Dermis blood vessel endothelial cell (primary cell): ENCODE results near the gene JARID2. TPM values are rescaled to one million over a fixed set of nuclear protein-coding genes. Genes with fewer than 3 reads are reported as not detected.
"Not testable (repeated sequence)": the region's sequence is repeated elsewhere in the genome, so short reads cannot be mapped to it uniquely, and the experiment has no call there.

Experiments used
- DNase-seq: peaks from one replicate; pipeline ENCODE4 v3.0.0; 2010
- total RNA-seq: library from RNA; depleted of rRNA; stranded (reverse); fragments of >200 nt; gene quantifications from 2 replicates; pipeline ENCODE4 v1.2.3, GENCODE V29; 2014

Gene JARID2
- total RNA-seq, 1 donor from 2014 or later = 15.3 TPM

DNA sequence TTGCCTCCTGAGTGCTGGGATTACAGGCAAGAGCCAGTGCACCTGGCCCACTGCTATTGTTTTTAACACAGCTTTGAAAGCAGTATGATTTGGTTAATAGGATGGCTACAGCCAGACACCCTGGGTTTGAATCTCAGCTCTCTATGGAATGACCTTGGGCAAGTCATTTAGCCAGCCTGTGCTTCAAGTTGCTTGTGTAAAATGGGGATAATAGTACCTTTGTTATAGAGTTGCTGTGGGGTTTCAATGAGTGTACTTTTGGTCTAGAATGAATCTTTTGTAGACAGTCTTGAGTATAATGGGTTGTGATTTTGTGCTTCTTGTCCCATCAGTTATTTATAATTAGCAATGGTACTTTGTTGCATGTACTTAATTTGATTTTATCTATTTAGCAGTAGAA is 70.9 kb downstream of the JARID2 start:
- no peak for DNase-seq

DNA sequence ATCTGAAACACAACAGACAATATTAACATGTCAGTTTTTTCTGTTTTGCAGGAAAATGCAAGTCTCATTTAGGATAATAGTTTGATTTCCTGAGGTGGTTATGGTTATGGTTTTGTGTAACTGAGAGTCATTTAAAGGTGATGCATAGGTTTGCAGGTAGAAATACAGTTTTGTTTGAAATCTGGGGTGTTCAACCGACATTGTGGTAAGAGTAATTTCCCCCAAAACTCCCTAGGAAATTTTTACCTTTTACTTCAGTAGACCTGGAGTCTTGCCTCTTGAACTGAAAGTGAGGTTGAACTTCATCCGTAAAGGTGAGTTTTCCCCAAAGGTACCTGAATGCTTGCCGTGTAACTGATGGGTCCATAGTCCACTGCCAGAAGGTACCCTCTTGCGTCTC is 71.4 kb downstream of the JARID2 start:
- no peak for DNase-seq

DNA sequence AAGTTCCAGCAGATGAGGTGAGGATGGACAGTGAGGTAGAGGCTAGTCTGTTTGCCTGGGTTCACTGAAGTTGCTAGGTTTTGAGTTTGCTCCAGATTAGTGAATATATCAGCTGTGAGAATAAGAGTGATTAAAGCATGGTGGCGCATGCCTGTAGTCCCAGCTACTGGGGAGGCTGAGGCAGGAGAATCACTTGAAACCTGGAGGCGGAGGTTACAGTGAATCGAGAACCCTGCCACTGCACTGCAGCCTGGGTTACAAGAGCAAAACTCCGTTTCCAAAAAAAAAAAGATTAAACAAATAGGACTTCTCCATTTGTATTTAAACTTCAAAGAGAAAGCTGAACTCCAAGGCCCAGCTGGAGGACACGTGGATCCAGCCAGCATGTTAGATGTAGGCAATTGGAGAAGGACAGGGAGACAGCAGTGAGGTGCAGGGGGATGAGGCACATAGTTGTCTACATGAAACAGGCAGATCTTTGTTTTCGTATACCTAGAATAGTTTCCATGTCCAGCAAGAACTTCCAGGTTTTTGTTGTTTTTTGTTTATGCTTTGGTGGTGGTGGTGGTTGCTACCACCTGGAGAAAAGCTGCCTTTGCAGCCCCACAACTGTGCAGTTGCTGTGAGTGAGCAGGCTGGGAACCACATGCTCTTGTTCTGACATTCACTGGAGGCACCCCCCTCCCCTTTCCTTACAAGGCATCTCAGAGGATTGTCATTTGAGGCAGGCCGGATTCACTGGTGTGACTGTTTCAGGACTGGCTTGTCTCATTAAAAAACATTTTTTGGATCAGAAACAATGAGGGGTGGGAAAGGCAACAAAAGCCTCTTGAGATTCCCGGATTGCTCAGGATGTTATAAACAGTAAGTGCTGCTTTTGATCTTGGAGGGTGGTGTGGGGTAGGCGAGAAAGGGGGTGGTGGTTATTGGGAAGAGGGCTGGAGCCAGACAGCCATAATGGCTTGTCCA is 72.3 kb downstream of the JARID2 start:
- no peak for DNase-seq

DNA sequence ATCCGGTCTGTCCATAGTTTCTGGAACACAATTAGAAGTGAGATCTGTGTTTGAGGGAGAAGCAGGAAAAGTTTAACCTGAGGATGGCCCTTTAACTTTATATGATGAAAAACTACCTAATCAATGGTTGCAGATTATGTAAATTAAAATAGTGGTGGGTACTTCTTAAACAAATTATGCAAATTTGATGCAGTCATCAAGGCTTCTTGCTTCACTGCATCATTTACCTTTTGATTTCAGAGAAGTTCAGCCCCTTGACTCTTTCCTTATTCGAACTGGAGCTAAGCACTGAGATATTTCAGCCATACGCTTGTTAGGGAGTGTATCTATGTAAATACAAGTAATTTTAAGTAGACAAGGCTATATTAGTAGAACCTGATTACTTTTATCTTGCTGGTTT is 73.8 kb downstream of the JARID2 start:
- DNase-seq = no peak

DNA sequence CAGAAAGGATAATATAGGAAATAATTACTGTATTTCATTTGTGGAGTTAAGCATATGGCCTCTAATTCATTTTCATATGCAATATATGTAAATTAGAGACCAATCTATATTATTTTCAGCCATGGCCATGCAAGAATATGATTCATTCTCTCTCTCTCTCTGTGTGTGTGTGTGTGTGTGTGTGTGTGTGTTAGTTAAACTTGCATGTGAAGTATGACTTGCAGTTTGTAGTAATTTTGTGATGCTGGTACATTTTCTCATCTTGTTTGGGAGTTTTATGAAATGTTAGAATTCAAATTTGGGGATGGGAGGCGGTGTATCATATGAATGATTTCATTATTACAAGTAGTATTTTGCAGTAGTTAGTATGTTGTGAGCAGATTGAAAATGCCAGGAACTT is 74.8 kb downstream of the JARID2 start:
- DNase-seq = no peak

DNA sequence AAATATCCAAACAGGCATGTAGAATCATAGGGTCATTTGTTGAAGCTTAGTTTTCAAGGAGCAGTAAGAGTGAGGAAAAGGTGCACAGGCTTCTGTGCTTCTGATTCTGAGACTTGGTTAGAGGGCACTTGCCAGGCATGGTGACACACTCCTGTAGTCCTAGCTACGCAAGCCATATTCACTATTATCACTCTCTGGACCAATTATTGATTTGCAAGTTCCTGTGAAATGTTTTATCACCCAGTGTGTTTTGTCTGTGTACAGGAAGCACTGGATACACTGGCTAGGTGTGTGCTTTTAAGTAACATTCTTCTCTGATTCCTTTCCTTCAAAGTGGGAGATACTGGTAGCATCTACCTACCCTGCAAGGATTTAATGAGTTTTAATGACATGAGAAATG is 76.3 kb downstream of the JARID2 start:
- no peak for DNase-seq

DNA sequence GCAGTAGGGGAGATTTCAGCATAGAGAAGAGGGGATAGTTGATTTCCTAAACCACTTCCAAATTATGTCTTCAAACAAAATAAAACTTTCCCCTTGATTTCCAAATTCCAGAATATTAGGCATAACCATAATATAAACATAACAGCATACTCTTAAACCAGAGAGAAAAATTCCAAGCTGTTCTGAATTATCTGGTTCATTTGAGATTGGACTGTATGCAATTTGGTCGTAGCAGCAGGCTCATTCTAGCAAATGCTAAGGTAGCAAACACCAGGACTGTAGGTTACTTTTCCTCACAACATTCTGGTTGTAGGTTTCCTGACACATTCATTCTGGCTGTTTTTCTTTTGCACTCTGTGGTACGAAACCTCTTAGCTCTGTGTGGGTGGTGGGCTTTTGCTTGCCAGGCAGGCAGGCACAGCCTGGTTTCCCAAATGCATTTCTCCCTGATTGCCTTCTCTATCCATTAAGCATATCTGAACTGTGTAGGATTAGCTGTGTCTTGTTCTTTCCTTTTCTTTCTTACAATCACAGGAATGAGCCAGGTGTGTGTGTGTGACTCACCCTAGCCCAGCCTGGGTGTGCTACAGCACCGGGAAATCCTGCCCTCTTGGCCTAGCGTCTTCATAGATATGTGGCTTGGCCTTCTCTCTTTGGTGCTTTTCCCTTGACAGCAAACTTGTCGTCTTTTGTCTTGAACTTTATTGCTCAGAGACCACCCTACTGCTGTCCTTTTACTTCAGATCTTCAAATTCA is 77.1 kb downstream of the JARID2 start:
- DNase-seq = peak; percentile 52

DNA sequence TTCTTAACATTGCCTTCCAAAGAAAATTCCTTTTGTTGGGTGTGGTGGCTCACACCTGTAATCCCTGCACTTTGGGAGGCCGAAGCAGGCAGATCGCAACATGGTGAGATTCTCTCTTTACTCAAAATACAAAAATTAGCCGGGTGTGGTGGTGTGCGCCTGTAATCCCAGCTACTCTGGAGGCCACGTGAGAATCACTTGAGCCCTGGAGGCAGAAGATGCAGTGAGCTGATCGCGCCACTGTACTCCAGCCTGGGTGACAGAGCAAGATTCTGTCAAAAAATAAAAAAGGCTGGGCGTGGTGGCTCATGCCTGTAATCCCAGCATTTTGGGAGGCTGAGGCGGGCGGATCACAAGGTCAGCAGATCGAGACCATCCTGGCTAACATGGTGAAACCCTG is 77.7 kb downstream of the JARID2 start:
- DNase-seq = not testable (repeated sequence)

DNA sequence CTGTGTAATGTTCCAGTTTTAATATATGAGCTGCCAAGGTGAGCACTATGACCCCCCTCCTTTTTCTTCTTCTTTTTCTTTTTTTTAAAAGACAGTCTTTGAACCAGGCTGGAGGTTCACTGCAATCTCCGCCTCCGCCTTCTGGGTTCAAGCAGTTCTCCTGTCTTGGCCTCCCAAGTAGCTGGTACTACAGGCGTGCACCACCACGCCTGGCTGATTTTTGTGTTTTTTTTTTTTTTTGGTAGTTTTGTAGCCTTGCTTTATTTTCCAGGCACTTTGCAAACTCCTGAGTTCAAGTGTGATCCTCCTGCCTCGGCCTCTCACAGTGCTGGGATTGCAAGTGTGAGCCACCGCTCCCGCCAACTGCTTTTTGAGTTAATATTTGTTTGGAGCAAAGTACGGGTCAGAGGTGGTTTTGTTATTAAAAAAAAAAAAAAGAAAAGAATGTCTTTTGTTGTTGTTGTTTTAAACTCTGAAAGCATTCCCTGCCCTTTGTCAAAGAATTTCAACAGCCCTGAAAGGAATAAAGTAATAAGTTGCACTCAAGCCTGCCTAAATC is 78.6 kb downstream of the JARID2 start:
- DNase-seq = no peak

DNA sequence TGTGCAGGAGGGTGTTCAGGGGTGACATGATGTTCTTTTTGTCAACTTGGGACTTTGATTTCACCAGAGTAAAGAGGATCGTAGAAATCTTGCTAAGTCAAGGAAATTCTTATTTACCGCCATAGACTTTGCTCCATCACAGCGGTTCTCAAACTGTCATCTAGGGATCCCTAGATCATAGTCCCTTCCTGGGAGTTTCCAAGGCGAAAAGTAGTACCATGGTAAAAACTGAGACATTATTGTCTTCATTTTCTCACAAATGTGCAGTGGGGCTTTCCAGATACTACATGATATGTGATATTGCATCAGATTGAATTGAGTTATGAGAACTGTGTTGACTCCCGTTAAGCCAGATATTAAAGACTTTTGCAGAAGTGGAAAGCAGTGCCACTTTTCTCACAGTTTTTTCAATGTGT is 79.7 kb downstream of the JARID2 start:
- no peak for DNase-seq

DNA sequence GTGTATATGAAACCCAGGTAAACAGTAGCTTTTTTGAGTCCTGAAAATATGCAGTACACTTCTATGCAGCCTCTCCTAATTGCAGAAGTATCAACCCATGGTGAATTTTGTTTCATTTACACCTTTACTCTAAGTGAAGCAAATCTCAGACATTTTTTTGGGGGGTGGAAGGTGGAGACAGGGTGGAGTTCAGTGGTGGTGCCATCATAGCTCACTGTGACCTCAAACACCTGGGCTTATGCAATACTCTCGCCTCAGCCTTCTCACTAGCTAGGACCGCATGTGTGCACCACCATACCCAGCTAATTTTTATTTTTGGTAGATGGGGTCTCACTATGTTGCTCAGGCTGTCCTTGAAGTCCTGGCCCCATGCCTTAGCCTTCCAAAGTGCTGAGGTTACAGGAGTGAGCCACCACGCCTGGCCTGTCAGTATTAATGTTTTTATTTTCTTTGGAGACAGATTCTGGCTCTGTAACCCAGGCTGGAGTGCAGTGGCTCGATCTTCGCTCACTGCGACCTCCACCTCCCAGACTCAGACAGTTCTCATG is 80.3 kb downstream of the JARID2 start:
- no peak for DNase-seq

DNA sequence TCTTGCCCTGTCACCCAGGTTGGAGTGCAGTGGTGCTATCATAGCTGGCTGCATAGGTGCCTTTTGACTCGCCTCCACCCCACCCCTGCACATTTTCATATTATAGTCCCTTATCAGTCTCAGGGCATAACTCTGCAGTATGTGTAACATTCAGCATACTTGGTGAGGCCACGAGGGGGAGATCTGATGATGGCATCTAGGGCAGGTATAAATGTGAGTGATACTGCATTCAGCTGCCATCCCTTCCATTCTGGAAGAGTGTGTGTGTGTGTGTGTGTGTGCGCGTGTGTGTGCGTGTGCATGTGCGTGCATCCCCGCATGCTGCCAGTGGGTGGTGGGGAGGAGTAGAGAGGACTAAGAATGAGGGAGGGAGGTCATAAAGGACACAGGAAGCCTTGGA is 81.4 kb downstream of the JARID2 start:
- DNase-seq = peak; percentile 61

DNA sequence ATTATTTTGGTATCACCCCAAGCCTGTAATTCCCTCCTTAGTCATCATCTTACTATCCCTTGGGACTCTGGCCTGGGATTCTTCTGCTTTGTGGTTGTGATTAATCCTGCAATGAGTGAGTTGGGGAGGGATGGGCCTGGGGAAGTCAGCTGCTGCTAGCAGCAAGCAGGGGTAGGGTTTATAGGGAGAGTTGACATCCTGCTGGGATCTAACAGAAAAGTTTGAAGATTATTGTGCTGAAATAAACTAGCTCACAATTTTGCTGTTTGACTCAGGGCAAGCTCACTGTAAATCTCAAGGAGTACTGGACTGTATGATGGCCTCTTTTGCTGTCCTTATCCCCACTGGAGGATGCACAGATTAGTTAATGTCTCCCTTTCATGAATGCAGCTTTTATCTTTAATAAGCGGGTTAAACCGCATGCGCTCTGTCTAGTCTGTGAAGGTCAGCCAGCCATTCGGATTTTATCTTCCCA is 83.4 kb downstream of the JARID2 start:
- DNase-seq = no peak

DNA sequence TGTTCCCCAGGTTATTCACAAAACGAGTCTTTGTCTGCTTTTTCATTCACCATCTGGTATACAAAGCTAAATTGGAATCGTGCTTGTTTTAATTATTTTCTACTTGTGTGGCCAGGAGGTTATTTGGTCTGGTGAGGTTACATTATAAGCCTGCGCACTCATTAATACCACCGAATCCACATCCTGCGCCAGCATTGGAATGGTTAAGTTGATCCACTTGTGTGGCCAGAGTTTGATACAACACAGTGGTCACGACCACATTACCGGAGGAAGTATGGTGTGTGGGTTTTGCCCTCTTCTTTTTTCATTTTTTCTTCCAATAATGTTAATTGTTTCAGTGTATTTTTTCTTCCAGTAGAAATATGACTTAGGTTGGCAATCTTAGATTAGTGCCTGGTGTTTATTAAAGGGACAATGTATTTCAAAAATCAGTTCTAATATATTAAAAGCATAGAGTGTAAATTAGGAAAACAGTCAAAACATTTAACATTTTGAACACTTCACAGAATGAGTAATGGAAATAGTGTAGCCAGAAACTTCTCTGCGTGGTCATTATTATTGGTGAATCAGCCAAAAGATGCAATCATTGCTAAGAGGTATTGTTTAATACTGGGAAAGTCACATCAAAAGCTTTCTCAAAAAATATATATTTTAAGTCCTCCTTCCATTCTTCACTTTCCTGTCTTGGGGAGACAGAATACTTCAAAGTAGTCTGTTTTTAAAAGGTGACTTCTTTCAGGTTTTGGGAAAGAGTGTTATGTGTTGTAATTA is 84.5 kb downstream of the JARID2 start:
- peak; percentile 48 for DNase-seq

DNA sequence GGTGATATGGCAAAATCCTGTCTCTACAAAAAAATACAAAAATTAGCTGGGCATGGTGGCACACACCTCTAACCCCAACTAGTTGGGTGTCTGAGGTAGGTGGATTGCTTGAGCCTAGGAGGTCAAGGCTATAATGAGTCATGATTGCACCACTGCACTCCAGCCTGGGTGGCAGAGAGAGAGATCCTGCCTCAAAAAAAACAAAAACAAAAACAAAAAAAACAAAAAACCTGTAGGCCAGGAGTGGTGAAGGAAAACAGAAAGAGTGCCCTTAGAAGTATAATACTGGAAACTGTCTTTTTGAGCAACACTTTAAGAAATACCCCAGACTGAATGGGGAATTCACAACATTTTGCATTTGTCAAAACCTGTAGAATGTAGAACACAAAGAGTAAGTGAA is 85.3 kb downstream of the JARID2 start:
- DNase-seq = no peak

DNA sequence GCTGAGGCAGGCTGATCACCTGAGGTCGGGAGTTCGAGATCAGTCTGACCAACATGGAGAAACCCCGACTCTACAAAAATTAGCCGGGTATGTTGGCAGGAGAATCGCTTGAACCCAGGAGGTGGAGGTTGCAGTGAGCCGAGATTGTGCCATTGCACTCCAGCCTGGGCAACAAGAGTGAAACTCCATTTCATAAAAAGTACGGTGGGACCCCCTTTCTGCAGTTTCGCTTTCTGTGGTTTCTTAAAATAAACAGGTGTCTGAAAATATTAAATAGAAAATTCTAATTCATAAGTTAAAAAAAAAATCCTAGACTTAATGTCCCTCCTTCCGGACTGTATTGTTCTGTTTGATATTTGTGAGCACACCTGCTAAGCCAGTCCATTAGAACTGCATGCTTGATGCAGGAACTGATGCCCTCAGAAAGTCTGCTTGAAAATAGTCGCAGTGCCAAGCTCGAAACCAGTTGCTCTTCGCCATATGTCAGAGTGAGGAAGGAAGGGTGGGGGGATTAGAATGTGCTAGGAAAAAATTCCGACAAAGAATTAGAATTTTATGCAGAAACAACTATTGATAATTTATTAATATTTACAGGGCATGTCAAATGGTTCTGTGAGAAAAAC is 85.9 kb downstream of the JARID2 start:
- no peak for DNase-seq

DNA sequence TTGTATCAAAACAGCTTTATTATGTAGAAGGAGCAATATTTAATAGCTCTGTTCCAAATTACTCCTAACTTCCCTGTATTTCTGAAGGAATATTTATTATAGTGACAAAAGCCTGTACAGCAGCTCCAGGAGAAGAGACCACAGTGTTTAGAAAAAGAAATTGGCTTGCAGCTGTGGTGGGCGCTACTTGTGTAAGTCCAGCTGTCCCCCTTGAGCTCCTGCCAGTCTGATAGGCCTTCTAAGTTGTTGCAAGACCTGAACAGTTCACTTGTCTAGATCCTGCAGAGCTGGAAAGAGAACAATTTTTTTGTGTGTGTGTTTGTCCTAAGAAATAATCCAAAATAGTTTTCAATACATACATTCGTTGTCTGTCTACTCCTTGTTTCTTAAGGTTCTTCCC is 86.6 kb downstream of the JARID2 start:
- no peak for DNase-seq

DNA sequence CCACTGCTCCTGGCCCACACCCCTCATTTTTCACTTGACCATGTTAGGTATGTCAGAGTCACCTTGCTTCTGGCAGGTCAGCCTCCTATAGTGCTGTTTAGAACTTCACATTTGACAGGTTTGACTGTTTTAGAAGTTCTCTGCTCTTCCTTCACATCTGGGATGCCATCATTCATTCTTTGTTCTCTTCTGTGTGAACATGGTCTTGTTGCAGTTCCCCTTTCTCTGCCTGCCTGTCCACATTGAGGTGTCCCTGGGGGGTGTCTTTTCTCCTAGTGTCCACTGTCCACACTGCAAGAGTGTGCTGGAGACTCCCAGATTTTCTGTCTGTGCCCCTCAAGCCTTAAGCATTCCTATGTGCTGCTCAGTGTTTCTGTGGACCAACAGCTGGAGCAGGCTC is 89.5 kb downstream of the JARID2 start:
- DNase-seq = no peak

DNA sequence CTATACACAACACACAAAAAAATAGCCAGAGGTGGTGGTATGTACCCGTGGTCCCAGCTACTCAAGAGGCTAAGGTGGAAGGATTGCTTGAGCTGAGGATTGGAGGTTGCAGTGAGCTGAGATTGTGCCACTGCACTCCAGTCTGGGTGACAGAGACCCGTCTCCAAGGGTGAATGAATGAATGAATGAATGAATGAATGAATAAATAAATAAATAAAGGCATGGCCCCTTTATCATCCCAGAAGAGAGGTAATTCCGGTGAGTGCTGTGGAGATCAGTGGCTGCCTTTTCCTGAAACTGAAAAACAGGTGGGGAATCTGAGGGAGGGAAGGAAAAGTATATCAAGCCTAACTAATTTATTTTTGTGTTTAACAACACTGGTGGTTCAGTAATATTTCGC is 90.0 kb downstream of the JARID2 start:
- no peak for DNase-seq

DNA sequence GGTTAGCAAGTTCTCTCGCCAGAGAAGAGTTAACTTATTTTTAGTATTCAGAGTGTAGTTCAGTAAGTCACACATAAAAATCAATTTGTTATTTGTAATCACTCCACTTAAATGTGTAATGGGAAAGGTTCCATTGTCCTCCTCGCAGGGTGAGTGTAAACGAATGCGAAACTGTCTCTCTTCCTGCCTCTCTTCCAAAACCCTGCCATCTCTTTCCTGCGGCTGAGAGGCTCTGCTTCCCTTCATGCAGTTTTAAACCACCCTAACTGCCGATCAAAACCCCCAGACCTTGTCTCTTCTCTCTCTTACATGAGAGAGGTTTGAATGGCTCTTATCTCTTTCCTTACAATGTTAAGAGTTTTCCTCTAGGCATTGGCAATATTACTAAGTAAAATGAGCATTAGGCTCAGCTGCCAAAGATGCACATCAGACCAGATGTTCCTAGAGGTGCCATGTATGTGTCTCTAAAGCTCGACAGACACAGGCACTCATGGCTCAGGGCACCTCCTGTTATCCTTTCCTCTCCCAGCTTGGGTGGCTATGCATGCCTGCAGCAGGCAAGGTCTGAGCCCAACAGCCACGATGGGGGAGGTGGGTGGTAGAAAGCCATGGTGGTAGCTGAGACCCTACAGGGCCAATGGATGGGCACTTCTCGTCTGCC is 91.2 kb downstream of the JARID2 start:
- DNase-seq = peak; percentile 15

DNA sequence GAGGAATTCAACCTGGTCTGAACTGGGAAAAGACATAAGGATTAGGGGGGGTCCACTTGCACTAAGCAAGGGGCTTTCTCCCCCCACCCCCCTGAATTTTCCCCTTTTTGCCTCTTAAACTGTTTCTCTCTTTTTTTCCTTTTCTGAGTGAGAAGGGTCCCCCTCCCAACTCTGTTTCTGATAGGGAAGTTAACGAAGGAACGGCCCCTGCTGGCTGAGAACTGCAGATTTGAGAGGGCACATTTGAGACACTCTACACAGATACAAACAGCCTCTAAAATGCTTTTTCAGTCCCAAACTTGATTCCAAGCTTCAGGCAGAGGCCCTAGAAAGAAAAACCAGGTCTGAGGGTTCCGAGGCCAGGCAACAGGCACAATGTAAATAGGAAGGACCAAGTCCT is 91.7 kb downstream of the JARID2 start:
- no peak for DNase-seq
